GM21390 (cell line): Measurements from ENCODE around the gene NDUFS8.
A peak's percentile ranks its signal among the peaks of the same experiment; 100 is the strongest.

ENCODE experiments used
- ATAC-seq: cut with Tn5 transposase; IDR thresholded peaks from one replicate; pipeline ENCODE4 v1.9.1; 2021; ENCODE audit not compliant: unreplicated experiment

NDUFS8 gene

GRCh38 chr11:68035266-68035876 is 4.9 kb downstream of the NDUFS8 start:
- ATAC-seq: no peak

- ATAC-seq: no peak
These were observed 5.7 kb downstream of the NDUFS8 start for GRCh38 chr11:68036141-68036716.

- ATAC-seq: no peak
These were observed 6.3 kb downstream of the NDUFS8 start for GRCh38 chr11:68036717-68037239.

GRCh38 chr11:68037411-68038225 is 7.1 kb downstream of the NDUFS8 start:
- no peak for ATAC-seq

- no peak for ATAC-seq
These were observed 7.8 kb downstream of the NDUFS8 start for GRCh38 chr11:68038226-68038717.

- peak; percentile 58 for ATAC-seq
These were observed 8.4 kb downstream of the NDUFS8 start, which contains the start of gene TCIRG1 for GRCh38 chr11:68038718-68039525. Gene TCIRG1, plus strand, starts transcription at chr11:68039025. Its CDS starts 2,247 bp downstream, at chr11:68041272.

GRCh38 chr11:68039526-68040086 is 9.1 kb downstream of the NDUFS8 start:
- ATAC-seq: no peak

- peak; percentile 41 for ATAC-seq
These were observed 9.8 kb downstream of the NDUFS8 start for GRCh38 chr11:68040101-68040956.

GRCh38 chr11:68040957-68041591 is 10.6 kb downstream of the NDUFS8 start:
- ATAC-seq: no peak

GRCh38 chr11:68041617-68042218 is 11.2 kb downstream of the NDUFS8 start:
- ATAC-seq: no peak

- ATAC-seq: no peak
These were observed 11.9 kb downstream of the NDUFS8 start for GRCh38 chr11:68042219-68043028.

GRCh38 chr11:68043029-68043348 is 12.5 kb downstream of the NDUFS8 start:
- ATAC-seq: no peak

- ATAC-seq: no peak
These were observed 13.1 kb downstream of the NDUFS8 start for GRCh38 chr11:68043349-68044144.

GRCh38 chr11:68044145-68044813 is 13.8 kb downstream of the NDUFS8 start:
- no peak for ATAC-seq

GRCh38 chr11:68044898-68045351 is 14.4 kb downstream of the NDUFS8 start:
- no peak for ATAC-seq

GRCh38 chr11:68047437-68048290 is 17.2 kb downstream of the NDUFS8 start:
- no peak for ATAC-seq
